Measurements from ENCODE around the gene FBXL7.

DNA sequence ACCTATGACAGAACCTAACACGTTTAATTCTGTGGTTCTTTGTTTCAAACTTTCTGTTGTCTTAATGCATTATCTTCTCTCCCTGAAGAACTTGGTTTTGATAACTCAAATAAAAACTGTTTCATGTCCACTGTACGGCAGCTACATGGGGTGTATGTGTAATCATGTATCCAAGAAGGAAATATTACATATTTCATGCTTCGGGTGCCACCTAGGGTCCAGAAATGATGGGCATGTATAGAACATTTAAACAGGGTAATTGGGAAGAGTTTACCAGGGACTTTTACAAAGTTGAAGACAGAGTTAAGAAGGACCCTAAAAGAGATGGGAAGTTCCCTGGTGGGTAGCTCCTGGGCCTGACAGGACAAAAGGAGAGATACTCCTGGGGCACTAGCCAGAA is 291.3 kb downstream of the FBXL7 start:
- TF ChIP-seq, protein P1, sequence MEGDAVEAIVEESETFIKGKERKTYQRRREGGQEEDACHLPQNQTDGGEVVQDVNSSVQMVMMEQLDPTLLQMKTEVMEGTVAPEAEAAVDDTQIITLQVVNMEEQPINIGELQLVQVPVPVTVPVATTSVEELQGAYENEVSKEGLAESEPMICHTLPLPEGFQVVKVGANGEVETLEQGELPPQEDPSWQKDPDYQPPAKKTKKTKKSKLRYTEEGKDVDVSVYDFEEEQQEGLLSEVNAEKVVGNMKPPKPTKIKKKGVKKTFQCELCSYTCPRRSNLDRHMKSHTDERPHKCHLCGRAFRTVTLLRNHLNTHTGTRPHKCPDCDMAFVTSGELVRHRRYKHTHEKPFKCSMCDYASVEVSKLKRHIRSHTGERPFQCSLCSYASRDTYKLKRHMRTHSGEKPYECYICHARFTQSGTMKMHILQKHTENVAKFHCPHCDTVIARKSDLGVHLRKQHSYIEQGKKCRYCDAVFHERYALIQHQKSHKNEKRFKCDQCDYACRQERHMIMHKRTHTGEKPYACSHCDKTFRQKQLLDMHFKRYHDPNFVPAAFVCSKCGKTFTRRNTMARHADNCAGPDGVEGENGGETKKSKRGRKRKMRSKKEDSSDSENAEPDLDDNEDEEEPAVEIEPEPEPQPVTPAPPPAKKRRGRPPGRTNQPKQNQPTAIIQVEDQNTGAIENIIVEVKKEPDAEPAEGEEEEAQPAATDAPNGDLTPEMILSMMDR (conservative IDR thresholded peaks at IDR 0.05): peak; percentile 29
- TF ChIP-seq ZFX (IDR thresholded peaks at IDR 0.05): no peak

Measured in C4-2B (cell line).